Activated T-cell treated with anti-CD3 and anti-CD28 coated beads for 24 hours (primary cell): ENCODE results near the gene AP3S2.
"Not testable (repeated sequence)": the region's sequence is repeated elsewhere in the genome, so short reads cannot be mapped to it uniquely, and the experiment has no call there.

ENCODE experiments used
- DNase-seq: peaks from one replicate; pipeline ENCODE4 v3.0.0-alpha.2; 2020; ENCODE audit warnings: low read depth

The AP3S2 gene

DNA sequence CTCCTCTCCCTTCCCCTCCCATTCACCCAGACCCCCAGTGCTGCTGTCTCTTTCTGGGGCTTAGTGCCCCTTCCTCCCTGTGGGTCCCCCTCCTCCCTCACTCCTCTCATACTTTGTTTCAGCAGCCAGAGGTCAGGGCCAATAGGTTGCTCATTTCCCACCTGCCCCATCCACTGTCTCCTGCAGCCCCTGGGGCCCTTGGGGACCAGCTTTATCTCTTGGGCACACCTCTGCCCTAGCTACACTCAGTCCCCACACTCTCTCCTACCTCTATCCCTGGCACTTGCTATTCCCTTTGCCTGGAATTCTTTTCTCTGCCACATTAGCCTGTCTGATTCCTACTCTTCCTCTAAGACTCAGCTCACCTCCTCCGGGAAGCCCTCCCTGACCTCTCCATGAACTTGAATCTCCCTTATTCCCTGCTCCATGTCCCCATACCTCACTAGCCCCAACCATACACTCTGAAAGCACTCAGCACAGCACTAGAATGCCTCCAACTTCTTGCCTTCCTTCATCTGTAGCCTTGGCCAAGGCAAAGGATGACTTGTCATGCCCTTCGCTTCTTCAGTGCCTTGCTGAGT lies 93.8 kb downstream of the AP3S2 start:
- no peak for DNase-seq

GRCh38 chr15:89799011-89799911 lies 94.5 kb downstream of the AP3S2 start:
- no peak for DNase-seq

DNA sequence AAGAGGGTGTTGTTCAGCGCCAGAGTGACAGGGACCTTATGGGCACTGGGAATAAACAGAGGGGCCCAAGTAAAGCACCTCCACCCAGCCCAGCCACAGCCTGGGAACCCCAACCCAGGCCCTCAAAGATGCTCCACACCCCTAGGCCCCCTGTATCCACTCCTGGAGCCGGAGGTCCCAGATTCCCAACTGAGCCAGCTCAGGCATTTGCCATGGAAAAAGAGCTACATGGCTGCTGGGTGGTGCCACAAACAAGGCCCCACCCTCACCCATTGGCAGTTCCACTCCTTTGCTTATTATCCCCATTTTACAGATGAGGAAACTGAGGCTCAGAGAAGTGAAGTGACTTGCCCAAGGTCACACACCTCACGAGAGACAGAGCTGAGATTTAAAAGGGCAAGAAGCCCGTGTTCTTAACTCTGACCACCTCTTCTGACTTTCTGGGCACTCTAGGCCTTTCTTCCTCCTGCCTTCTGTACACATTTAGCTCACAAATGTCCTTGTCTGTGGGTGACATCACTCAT lies 96.1 kb downstream of the AP3S2 start:
- no peak for DNase-seq

- DNase-seq: no peak
These were observed 97.8 kb downstream of the AP3S2 start for GRCh38 chr15:89795996-89796395.

- DNase-seq: no peak
These were observed 99.1 kb downstream of the AP3S2 start for GRCh38 chr15:89794627-89795241.

DNA sequence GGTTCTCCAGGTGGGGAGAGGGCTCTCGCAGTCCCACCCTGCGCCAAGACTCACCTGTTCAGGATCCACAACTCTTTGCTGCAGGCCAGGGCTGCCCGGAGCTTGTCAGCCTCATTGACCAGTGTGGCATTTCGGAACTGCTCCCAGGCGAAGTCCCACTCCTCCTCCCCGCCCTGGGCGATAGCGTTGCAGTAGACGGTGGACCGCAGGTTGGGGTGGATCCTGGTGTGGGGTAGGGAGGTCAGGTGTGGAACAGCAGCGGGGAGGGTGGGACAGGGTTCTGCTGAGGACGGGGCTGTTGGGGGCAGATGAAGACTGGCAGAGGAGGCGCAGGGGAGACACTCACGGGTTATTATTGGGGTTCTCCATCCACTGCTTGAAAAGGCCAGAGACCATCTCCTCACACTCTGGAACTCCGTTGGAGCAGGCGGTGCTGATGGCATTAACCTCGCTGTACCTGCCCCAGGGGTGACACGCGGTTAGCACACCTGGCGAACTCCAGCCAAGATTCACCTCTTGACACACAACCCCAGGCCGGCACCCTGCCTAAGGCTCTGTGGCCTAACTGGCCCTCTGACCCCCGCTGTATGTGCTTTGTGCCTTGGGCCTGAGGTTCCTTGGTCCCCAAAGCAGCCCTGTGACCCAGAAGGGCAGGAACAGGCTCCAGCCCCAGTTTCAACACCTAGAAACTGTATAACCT lies 101.5 kb downstream of the AP3S2 start:
- DNase-seq: no peak

GRCh38 chr15:89790661-89791060 lies 103.1 kb downstream of the AP3S2 start:
- DNase-seq: no peak

DNA sequence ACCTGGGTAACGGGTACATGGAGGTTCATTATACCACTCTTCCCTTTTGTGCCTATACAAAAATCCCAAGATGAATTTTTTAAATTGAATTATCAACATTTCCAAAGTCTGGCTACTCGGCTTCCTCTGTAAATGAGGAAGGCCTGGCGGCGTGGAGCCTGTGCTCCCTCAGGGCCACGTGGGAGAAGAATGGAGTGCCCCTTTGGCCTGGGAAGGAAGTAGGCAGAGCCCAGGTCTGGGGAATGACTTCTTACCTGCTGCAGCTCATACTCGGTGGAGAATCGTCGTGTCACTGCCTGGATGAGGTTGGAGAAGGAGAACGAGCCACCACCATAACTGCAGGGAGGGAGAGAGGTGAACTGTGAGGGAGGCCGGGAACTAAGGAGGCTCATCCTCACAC lies 103.6 kb downstream of the AP3S2 start:
- DNase-seq: no peak

DNA sequence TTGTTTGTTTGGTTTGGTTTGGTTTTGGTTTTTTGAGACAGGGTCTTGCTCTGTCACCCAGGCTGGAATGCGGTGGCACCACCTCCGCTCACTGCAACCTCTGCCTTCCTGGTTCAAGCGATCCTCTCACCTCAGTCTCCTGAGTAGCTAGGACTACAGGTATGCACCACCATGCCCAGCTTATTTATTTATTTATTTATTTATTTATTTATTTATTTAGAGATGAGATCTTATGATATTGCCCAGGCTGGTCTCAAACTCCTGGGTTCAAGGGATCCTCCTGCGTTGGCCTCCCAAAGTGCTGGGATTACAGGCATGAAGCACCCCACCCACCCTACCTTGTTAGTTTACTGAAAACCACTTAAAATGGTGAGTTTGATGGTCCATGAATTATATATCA lies 105.2 kb downstream of the AP3S2 start:
- DNase-seq: not testable (repeated sequence)

GRCh38 chr15:89787944-89788343 lies 105.8 kb downstream of the AP3S2 start:
- DNase-seq: no peak

GRCh38 chr15:89785774-89786140 lies 108.0 kb downstream of the AP3S2 start:
- DNase-seq: no peak

DNA sequence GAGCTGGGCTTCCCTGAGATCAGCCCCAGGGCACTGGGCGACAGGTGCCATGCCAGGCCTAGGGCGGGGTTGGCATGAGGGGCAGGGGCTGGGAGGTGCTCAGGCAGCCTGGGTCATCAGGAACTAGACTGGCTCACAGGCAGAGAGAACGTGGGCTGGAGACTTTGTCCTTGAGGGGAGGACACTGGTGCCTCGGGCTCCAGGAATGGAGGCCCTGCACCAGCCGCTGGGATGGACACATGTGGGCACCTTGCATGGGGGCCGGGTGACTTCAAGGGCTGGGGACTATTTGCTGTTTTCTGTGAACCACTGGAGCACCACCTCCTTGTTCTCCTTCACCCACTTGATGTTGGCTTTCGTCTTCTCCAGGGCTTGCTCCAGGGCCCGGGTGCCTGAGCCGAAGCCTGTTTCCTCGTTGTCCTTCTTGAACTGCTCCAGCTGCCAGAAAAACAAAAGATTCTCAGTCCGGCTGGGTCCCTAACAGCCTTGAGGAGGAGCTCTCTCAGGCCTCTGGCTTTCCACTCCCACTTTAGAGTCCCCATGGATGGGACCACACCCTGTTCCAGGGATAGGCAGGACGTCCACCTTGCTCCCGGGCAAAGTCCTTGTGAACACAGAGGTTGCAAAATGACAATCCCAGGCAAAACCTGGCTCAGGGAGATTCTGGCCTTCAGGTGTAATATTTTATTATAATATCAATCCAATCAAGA lies 108.6 kb downstream of the AP3S2 start:
- no peak for DNase-seq

DNA sequence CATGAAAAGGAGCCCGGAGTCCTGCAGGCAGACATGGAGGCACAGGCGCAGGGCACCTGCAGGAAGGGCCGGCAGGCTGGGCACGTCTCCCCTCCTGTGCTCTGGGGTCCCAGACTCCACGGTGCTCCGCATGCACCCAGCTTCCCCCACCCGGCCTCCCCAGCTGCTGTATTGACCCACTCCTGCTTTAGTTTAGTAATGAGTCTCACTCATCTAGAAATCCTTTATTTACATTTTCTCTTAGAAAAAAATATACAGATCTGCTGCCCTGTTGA lies 109.2 kb downstream of the AP3S2 start:
- no peak for DNase-seq

DNA sequence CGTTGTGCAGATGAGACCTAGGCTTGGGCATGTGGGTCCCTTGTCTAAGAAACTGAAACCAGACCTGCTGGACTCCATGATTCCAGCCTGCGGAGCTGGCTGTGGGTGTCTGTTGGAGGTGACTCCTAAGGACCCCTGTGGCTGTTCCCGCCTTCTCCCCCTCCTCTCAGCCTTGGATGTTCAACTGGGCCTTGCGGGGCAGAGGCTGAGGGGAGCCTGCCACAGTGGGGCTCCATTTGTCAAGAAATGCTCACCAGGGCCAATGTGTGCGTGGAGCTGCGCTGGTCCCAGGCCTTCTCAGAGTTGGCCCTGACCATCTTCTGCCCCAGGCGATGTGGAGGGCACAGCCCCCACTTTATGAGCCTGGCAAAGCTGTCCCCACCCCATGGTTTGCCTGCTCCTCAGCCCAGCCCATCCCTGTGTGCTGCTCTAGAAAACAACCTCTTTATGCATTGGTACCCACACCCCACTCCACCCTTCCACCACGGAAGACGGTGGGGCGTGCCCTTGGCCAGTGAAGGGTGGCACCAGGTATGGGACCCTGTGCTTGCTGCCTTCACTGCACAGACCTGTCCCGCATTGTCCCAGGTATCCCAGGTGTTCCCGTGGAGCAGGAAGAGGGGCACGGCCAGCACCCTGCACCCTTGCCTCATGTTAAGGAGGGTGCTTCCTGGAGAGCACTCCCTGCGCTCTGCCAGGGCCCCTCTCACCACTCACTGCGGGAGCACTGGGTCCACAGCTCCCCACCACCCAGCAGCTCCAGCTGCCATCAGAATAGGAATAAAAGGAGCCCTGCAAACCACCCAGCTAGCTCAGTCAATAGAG lies 109.7 kb downstream of the AP3S2 start:
- no peak for DNase-seq

GRCh38 chr15:89783111-89783860 lies 110.5 kb downstream of the AP3S2 start:
- no peak for DNase-seq

GRCh38 chr15:89782619-89782950 lies 111.2 kb downstream of the AP3S2 start:
- not testable (repeated sequence) for DNase-seq

DNA sequence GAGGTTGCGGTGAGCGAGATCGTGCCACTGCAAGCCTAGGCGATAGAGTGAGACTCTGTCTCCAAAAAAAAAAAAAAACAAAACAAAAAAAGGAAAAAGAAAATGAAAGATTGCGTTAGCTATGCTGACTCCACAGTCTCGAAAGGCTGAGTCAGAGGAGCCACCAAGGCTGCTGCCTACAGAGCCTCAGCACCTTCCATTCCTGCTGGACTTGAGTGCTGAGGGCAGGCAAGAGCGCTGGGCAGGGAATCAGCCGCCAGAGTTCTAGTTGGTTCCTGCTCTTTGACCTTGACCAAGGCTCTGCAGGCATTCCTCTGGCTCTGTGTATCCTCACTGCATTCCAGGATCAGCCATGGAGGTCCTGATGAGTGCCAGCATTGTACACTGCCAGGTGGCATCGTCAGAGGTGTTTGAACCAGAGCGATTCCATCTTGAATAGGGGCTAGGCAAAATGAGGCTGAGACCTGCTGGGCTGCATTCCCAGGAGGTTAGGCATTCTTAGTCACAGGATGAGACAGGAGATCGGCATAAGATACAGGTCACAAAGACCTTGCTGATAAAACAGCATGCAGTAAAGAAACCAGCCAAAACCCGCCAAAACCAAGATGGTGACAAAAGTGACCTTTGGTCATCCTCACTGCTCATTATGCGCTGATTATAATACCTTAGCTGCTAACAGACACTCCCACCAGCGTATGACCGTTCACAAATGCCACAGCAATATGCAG lies 111.7 kb downstream of the AP3S2 start:
- DNase-seq: no peak

- DNase-seq: no peak
These were observed 112.7 kb downstream of the AP3S2 start for GRCh38 chr15:89781055-89781454.

- no peak for DNase-seq
These were observed 113.2 kb downstream of the AP3S2 start for GRCh38 chr15:89780601-89781000.
